Left colon (tissue), 2 donors: ENCODE measurements around the gene CRABP2. TPM values are rescaled to one million over a fixed set of nuclear protein-coding genes. Genes with fewer than 3 reads are reported as not detected.
A peak's percentile ranks its signal among the peaks of the same experiment; 100 is the strongest.

Experiments used
- ATAC-seq: fragments of 200-7000 bp; cut with Tn5 transposase; one replicate; pipeline ENCODE4 v1.9.1; 2020; ENCODE audit warnings: mild to moderate bottlenecking, moderate library complexity
- DNase-seq, 2 donors: peaks; one replicate each; pipeline ENCODE4 v3.0.0-alpha.2; 2020
- intact Hi-C, 2 donors: fragments of 100-400 bp; cut with DNase I in 1 of 2; cut with micrococcal nuclease in 1 of 2; formaldehyde crosslinking; loops; one replicate each; pipeline versions ENCODE4 v1.11.2 to v1.14.0; 2022; cut with DNase I, micrococcal nuclease
- long read RNA-seq: library from polyadenylated mRNA; unstranded; transcript quantifications from one replicate; pipeline ENCODE4 v2.0.0, GENCODE V29; 2021
- total RNA-seq, 2 donors: library from RNA; stranded (reverse); fragmentation: NEBNext Ultra II Directional; extraction: Animal tissue kit (Norgen Biotek cat#: 25700); gene quantifications; one replicate each; pipeline ENCODE4 v1.2.1, GENCODE V29; 2021
- donor health status: DM: no; HTN: no; CAD: no.
- donor health status: DM: yes; HTN: yes; CAD: no.

The CRABP2 gene
- under 1 TPM; 0.73 to 0.98 TPM for total RNA-seq
- long read RNA-seq, partial matches to known transcripts = 0 of 1 reads
- long read RNA-seq, other reads (novel, unspliced or antisense) = 0 of 1 reads

DNA sequence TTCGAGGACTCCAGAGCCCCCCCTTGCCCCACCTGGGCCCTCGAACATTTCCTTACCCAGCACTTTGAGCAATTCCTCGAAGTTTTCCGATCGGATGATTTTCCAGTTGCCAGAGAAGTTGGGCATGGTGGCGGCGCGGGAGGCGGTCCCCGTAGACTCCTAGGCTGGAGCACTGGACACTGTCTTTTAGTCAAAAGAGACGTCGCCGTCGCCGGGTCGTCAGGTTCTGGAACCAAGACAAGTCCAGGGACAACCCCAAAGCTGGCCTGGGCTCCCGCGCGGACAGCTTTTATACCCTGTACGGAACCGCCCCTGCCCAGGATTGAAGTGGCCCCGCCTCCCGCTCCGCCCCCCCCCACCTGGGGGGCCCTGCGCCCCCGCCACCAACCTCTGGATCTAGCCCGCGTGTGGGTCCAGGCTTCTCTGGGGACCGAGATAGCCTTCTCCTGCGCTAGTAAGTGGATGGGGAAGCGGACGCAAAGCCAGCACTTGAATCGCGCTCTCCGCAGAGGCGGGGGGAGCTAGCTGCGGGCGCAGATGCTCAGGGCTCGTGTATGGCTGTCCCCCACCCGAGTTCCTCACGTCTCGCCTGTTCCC, at the start of gene CRABP2:
TSS of gene CRABP2 (minus strand) at position 263 of the 597 bp plus-strand sequence. CDS start at position 126, 137 bp downstream.
- DNase-seq = peak in 1 of 2 donors; percentile 35
- ATAC-seq = no peak
- intact Hi-C loops = no loop called here

GRCh38 chr1:156754219-156754618, 48.8 kb upstream of the CRABP2 start:
- ATAC-seq (no peak), DNase-seq (no peak)
- intact Hi-C loops = no loop called here

DNA sequence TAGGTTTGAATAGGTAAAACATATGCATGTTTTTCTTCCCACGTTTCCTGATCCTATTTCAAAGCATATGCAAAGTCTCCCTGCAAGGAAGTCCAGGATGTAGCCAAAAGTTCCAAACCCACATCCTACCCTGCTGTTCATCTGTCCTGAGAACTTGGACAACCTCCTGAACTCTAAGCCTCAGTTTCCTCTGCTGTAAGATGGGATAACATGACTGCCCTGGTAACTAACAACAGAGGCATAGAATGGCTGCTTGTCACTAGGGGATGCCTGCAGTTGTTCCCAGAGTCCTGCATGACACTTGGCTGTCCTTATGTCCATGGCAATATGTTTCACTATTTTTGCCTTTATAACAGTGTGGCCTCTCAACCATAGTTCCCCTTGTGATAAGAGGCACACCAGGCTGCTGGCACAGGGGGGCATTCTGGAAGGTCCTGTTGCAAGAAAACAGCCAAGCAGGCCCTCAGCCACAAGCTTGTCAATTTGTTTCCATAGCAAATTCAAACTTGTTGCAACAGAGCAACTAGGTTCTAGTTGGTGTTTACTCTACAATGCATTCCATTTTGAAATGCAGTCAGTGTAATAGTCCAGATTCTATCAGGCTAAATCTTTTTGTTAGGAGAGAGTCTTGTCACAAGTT, 47.6 kb upstream of the CRABP2 start:
- no peak for DNase-seq
- intact Hi-C loops = no loop called here
- no peak for ATAC-seq

- intact Hi-C loops = no loop called here
- ATAC-seq = peak; percentile 68
- peak; percentile 97 to 98 for DNase-seq
These were observed 46.5 kb upstream of the CRABP2 start for GRCh38 chr1:156751757-156752481.

GRCh38 chr1:156751451-156751756, 46.0 kb upstream of the CRABP2 start, which contains the start of gene HDGF:
HDGF (minus strand) TSS chr1:156751675; CDS start chr1:156751429, 246 bp downstream.
- intact Hi-C loops = no loop called here
- ATAC-seq (no peak), DNase-seq (no peak)

GRCh38 chr1:156750711-156751450, 45.5 kb upstream of the CRABP2 start:
- peak; percentile 43 to 63 for DNase-seq
- ATAC-seq = no peak
- intact Hi-C loops = no loop called here

- DNase-seq (peak; percentile 72 to 80), ATAC-seq (peak; percentile 33)
- intact Hi-C loops = no loop called here
These were observed 44.8 kb upstream of the CRABP2 start for GRCh38 chr1:156750191-156750672.

GRCh38 chr1:156749419-156750118, 44.2 kb upstream of the CRABP2 start:
- intact Hi-C loops = no loop called here
- ATAC-seq = peak; percentile 54
- DNase-seq = peak; percentile 67 to 80

DNA sequence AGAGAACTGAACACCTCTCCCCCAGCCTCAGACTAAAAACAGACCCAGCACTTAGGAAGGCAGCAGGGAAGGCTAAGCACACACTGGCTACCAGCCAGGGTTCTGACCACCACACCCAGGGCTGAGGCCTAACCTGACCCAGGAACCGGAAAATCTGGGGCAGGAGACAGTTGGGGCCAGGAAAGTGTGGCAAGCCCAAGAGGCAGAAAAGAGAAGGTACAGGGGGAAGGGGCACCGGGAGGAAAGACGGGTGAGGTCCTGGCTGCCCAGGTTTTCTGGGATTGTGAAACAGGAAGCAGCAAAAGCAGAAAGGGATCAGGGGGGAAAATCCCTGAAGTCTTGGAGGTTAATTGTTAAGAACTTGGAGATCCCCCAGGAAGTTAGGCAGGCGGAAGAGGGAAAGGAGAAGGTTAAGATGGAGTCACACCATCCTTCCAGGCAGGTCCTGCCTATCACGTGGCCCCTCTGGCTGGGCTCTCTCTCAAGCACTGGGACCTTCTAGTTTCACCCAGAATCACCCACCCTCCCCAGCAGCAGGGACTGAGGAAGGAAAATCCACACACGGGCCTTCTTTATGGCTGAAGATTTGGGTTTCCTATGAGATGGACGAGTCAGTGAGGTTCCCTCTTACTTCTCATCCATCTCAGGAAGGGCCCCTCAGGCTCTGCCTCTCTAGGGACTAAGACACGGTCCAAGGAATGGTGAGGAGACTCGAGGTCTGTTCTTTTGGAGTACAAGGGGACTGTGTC, 43.5 kb upstream of the CRABP2 start:
- ATAC-seq (peak; percentile 44), DNase-seq (peak; percentile 76 to 81)

DNA sequence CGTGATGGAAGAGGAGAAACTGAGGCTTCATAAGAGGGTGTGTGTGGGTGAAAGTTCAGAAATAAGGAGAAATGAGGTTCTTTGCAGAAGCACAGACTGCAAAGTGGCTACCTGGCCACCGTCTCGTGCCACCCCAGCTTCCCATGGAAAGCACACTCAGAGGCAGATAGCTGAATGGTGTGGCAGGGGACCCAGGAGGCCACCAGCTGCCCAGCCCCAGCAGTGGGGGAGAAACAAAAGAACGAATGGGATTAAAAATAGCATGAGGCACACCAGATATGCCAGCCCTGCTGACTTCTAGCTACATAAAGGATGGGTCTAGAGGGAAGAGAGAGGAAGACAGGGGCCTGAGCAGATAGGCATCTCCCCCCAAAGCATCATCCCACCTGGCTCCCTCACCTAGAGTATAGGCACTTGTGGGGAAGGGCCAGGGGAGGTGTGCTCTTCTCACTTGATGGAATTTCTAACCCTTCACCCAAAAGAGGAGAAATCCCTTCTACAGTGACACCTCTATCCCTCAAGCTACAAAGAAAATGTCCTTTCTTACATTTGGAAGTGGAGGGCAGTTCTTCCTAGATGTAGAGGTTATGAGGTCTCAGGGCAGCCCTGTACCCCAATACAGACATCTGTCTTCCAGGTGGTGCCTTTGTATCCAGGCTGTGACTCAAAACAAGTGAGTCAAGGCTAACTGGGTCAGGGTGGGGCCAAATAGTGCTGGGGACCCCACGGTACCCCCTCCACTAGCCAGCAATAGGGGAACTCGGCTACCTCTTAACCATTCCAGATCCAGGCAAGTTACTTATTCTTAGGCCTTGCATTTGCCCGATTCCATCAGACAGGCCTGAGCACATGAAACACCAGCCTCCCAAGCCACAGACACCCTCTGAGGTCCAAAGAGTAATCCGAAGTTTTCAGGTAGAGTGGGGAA, 42.6 kb upstream of the CRABP2 start:
- DNase-seq = no peak
- intact Hi-C loops = no loop called here
- no peak for ATAC-seq

More for the DNA sequence above, 43.5 kb upstream of the CRABP2 start:
- intact Hi-C loops = no loop called here

GRCh38 chr1:156746728-156747631, 41.6 kb upstream of the CRABP2 start:
- DNase-seq (peak; percentile 93 to 95), ATAC-seq (peak; percentile 30)
- intact Hi-C loops = no loop called here

DNA sequence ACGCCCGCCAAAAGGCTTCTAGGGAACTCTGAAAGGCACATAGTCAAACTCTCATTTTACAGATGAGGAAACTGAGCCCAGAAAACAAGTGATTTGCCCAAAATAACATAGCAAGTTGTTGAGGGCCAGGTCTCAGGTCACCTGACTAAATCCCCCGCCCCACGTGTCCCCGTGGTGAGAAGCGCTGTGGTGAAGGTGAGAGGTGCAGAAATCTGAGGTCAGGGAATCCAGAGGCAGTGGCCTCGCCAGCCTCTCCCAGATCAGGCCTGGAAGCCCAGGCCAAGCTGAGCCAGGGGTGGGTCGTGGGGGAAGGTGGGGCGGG, 41.0 kb upstream of the CRABP2 start:
- intact Hi-C loops = no loop called here
- no peak for DNase-seq

DNA sequence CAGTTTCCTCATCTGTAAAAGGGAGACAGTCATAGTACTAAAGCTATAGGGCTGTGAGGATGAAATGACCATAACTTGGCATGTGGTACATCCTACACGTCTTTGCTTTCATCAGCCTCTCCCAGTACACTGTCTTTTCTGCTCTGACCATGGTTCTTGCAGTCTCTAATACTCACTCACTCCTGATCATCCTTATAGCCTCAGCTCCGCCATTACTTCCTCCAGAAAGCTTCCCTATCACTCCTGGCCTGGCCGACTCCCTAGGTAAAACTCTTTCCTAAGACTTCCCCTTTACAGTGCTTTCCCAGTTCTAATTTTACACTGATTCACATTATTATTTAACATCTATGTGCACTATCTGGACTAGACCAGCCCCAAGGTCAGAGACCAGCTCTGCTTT, 40.5 kb upstream of the CRABP2 start:
- ATAC-seq = no peak
- DNase-seq = no peak
- intact Hi-C loops = no loop called here

More for the DNA sequence above, 41.0 kb upstream of the CRABP2 start:
- ATAC-seq = no peak

DNA sequence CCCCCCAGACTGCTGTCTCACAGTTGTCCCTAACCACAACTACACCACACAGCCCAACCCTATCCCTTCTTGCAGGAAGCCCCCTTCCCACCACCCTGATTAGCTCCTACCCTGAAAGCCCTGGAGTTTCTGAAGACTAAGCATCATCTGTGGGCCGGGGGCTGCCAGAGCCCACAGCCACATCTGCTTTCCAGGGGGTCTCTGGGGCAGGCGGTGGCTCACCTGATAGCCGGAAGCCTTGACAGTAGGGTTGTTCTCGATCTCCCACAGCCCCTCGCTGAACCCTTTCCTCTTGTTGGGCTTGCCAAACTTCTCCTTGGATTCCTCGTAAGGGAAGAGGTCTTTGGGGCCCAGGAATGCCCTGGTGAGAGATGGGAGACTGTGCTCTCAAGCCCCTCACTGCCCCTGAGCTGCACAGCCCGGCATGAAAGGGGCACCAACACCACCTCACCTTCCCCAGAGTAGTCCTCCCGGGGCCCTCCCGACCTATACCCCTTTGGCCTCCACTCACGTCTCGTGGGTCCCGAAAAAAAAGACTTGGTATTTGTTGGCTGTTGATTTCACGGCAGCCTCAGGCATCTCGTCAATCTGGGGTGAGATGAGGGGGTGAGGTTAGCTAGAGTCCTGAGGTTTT, 39.5 kb upstream of the CRABP2 start:
- ATAC-seq = no peak
- no peak for DNase-seq
- intact Hi-C loops = no loop called here

DNA sequence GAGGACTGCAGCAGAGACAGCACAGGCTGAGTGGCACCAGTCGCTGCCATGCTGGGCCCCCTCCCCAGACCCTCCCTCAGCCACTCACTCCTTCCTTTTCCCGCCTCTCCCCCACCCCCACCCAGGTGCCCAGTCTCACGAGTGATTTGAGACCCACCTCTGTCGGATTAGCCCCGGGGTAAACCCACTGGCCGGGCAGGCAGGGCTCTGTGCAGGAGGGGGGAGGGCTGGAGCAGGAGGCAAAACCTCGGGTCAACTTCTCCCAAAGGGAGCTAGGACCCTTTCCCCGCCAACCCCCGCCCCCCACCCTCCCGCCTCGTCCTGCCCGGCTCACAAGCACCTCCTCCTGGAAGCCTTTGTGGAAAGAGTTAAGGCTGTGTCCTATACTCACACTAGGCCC, 39.0 kb upstream of the CRABP2 start:
- DNase-seq = no peak
- intact Hi-C loops = no loop called here
- no peak for ATAC-seq
